Measurements from ENCODE around the gene SDC4. TPM values are rescaled to one million over a fixed set of nuclear protein-coding genes. Genes with fewer than 3 reads are reported as not detected.

SDC4 gene
- total RNA-seq, 1 experiment from 2014 or later = 100 TPM

DNA sequence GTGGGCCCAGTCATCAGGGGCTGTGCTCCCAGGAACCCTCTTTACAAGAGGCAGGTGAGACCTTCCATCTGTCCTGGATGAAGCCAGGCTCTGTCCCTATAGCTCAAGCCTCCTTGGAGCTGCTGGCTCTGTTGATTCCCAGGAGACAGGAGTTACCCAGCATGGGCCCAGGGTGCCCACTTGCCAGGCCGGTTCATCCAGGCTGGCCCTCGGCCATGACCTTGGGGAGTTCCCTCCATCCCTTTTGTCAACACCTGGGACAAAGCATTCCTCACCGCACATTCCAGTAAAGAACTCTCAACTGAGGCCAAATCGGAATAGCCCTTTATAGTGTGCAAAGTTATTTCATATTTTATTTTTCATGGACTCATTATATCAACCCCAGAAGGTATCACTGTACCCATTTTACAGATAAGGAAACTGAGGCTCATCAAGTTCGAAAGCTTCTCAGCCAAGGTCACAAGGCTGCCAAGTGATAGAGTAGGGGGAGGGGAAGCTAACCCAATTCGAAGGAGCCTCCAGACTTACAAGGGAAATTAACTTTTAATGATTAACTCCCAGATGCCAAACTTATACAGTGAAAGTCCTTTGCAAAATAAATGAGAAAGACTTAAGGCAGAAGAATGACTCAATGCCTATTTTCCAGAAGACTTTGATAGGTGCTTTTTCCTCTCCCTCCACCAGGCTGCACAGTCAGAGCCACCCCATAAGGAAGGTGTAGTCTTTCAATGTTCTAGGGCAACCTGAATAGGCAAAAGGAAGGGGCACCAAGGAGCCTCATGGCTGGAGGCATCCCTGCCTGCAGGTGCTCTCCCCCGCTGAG is 18.5 kb downstream of the SDC4 start:
- Histone ChIP-seq H3K4me3 (replicated peaks in 1 of 2; ENCODE audit: low read depth in 1 of 2, low read length in 2 of 2) (no peak overlapping the region), H3K9me2 (ENCODE audit: insufficient read depth) (no peaks in the 10 kb centered on the region), H3K4me2 (ENCODE audit: low read length) (no peak overlapping the region), H3K9me3 (ENCODE audit: control insufficient read depth in 1 of 2, insufficient read depth in 1 of 2, low read depth in 1 of 2, low read length in 2 of 2) (no peaks in the 10 kb centered on the region), H3K4me1 (ENCODE audit: control insufficient read depth in 1 of 2, insufficient read depth in 2 of 2, low read length in 2 of 2) (no peaks in the 10 kb centered on the region), H3K79me2 (ENCODE audit: insufficient read depth, low read length) (peaks cover 16% of the 10 kb centered on the region; the same call in 1 of the 2 replicates), H2AFZ (ENCODE audit: low read depth, low read length, poor library complexity, severe bottlenecking) (no peak overlapping the region), H3K36me3 (ENCODE audit: control insufficient read depth in 1 of 2, insufficient read depth in 2 of 2, low read length in 2 of 2) (peaks cover 32 to 54% of the 10 kb centered on the region in 2 experiments), H3K27ac (ENCODE audit: low read depth, low read length) (no peak overlapping the region), H3K9ac (ENCODE audit: low read length) (no peak overlapping the region), H4K20me1 (ENCODE audit: insufficient read depth) (peaks cover 3% of the 10 kb centered on the region; the same call in 1 of the 2 replicates), H3K27me3 (ENCODE audit: insufficient read depth, low read length) (no peaks in the 10 kb centered on the region)
- RAD21 ChIA-PET (ENCODE audit: low non-redundant PET in 1 of 2, low total read pairs in 2 of 2, uncharacterized antibody in 2 of 2, unreplicated experiment in 2 of 2) = no interaction called here
- BruUV-seq (replicated peaks) = no TSS peak
- ATAC-seq = no peak; the same call in 1 of the 2 replicates
- CTCF ChIA-PET = interaction anchor here (1.0 kb wide), 1 partner anchor 107 kb away, joined by 4 read pairs; no protein-coding TSS in a partner anchor
- POLR2A ChIA-PET = no interaction called here
- TF ChIP-seq CTCF (IDR thresholded peaks at IDR 0.05 in 2 of 3, conservative IDR thresholded peaks at IDR 0.05 in 1 of 3; ENCODE audit: borderline replicate concordance in 1 of 3, insufficient read depth in 1 of 3, low read depth in 2 of 3, low read length in 2 of 3) = 0 out of 6 replicates have a peak, but pooled peaks of 1 of the 3 experiments have one; percentile 10
- TF ChIP-seq ZNF274 (IDR thresholded peaks at IDR 0.05; ENCODE audit: low read depth, low read length) = no peak
- no peak for DNase-seq (ENCODE audit: low read depth, low spot score)
- intact Hi-C loops (cut with micrococcal nuclease) = no loop called here

- Histone ChIP-seq H3K9me2 (ENCODE audit: insufficient read depth) (no peaks in the 10 kb centered on the region), H2AFZ (ENCODE audit: low read depth, low read length, poor library complexity, severe bottlenecking) (no peak overlapping the region), H4K20me1 (ENCODE audit: insufficient read depth) (peaks cover 3% of the 10 kb centered on the region; the same call in 1 of the 2 replicates), H3K36me3 (ENCODE audit: control insufficient read depth in 1 of 2, insufficient read depth in 2 of 2, low read length in 2 of 2) (peaks cover 29 to 53% of the 10 kb centered on the region in 2 experiments), H3K4me3 (replicated peaks in 1 of 2; ENCODE audit: low read depth in 1 of 2, low read length in 2 of 2) (no peak overlapping the region), H3K27ac (ENCODE audit: low read depth, low read length) (no peak overlapping the region), H3K9me3 (ENCODE audit: control insufficient read depth in 1 of 2, insufficient read depth in 1 of 2, low read depth in 1 of 2, low read length in 2 of 2) (no peaks in the 10 kb centered on the region), H3K4me1 (ENCODE audit: control insufficient read depth in 1 of 2, insufficient read depth in 2 of 2, low read length in 2 of 2) (no peaks in the 10 kb centered on the region), H3K4me2 (ENCODE audit: low read length) (no peak overlapping the region), H3K9ac (ENCODE audit: low read length) (no peak overlapping the region), H3K27me3 (ENCODE audit: insufficient read depth, low read length) (no peaks in the 10 kb centered on the region), H3K79me2 (ENCODE audit: insufficient read depth, low read length) (0 out of 2 replicates have a peak, but pooled peaks cover 14% of the 10 kb centered on the region)
- DNase-seq (ENCODE audit: low read depth, low spot score) = no peak
- ChIA-PET RAD21 (ENCODE audit: low non-redundant PET in 1 of 2, low total read pairs in 2 of 2, uncharacterized antibody in 2 of 2, unreplicated experiment in 2 of 2) (no interaction called here), POLR2A (no interaction called here), CTCF (interaction anchor here (1.7 kb wide), 1 partner anchor 443 kb away, joined by 3 read pairs; no protein-coding TSS in a partner anchor)
- no peak for ATAC-seq
- intact Hi-C loops (cut with micrococcal nuclease) = no loop called here
- TF ChIP-seq FOSL1 (IDR thresholded peaks at IDR 0.05; ENCODE audit: low read depth) = no peak
- BruUV-seq (replicated peaks) = no TSS peak
Observed at GRCh38 chr20:45328451-45328850, 19.8 kb downstream of the SDC4 start.

Data from HCT116 (cell line).